ELR (cell line): ENCODE measurements around the gene MKLN1.
"Not testable (repeated sequence)": the region's sequence is repeated elsewhere in the genome, so short reads cannot be mapped to it uniquely, and the experiment has no call there.

Experiments
- DNase-seq: peaks from one replicate; pipeline ENCODE4 v3.0.0-alpha.2; 2015; ENCODE audit warnings: low read depth

The MKLN1 gene

GRCh38 chr7:131501422-131501821 lies 173.7 kb downstream of the MKLN1 start:
- DNase-seq = peak; percentile 71

DNA sequence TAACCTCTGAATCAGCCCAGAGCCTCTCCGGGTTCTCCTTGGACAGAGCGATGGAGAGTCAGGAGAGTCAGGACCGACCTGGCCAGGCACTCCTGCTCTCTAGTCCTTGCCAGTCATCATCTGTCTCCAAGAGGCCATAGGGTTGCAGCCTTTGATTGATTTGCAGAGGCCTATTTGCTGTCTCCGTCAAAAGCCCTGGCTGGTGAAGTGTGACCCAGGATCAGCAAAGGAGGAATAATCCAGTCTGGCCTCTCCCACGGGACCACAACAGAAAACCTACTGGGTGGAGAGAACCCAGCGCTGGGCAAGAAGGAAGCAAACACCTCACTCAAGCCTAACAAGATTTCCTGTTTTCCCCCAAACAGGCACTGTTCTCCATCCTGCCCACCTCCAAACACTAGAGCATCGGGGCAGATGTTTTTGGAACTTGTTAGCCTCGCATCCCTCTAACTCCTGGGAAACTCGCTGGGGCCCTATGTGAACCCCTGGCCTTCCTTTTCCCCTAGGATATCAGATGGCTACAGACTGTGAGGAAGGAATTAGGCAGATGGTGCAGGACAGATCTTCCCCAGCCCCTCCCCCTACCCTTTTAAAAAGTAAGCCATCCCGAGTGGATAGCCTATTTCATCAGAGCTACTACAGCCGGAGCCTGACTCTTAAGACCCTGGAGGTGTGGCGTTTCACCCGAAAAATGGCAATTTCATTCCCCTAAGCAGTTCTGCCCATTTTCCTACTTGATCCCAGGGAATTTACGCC lies 174.4 kb downstream of the MKLN1 start:
- DNase-seq = no peak

GRCh38 chr7:131502810-131503508 lies 175.3 kb downstream of the MKLN1 start:
- DNase-seq = peak; percentile 54

DNA sequence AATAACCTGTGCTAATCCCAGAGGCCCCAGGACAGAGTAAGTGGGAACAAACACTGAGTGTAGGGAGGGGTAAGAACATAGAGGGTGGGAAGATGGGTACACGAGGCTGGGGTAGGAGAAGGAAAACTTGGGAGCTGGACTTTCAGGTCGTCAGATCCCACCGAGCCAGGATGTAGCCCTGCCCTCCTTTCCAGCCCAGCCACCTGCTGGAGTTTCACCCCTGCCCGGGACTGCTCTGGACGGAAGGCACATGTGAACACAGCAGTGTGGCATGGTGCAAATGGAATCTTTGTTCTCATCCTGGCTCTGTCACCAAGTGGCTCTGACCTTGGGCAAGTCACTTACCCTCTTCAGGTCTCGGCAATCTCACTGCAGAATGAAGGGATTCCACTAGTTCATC lies 176.0 kb downstream of the MKLN1 start:
- no peak for DNase-seq

DNA sequence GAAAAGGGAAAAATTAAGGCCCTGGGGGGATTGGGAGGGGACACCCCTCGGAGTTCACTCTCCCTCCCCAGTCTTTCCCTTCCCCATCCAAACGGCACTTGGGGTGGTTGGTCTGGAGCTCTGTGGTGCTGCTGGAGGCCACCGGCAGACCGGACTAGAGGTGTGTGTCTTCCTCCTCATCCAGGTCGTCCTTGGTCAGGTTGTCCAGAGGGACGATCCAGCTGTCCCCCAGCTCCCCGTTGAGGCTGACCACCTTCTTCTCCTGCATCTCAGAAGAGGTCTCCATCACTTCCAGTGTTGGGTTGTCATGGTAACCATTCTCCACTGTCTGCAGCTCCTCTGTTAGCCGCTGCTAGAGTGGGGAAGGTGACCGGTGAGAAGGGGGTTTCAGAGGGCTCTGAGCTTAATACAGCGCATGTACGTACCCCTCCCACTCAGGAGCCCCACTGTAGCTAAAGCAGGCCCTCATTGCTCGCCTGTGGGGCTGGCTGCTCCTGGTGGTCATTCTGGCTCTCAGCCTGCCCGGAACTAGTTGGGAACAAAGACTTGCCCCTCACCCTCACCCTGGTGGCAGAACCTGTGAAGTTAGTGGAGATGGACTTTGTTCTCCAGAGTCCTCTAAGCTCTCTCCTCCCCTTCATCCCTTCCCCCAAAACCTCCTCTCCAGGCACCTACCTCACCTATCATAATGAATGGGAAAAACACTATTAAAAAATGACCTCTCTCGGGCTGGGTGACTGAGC lies 176.7 kb downstream of the MKLN1 start:
- DNase-seq = no peak

DNA sequence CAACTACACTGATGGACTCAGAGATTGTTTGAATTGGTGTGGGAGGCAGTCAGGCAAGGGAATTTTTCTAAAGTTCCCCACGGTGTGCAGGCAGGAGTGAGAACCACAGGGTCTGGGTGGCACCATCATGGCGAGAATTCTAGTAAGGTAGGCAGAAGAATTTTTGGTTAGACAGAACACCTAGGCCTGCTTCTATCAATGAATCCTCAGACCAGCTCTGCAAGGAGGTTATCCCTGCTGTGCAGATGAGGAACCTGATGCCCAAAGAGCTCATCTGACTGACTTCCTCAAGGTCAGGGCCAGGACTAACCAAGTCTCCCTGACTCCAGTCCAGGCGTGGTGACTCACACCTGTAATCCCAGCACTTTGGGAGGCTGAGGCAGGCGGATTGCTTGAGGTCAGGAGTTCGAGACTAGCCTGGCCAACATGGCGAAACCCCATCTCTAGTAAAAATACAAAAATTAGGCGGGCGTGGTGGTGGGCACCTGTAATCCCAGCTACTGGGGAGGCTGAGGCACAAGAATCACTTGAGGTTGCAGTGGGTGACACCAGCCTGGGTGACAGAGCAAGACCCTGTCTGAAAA lies 177.5 kb downstream of the MKLN1 start:
- peak; percentile 36 for DNase-seq

DNA sequence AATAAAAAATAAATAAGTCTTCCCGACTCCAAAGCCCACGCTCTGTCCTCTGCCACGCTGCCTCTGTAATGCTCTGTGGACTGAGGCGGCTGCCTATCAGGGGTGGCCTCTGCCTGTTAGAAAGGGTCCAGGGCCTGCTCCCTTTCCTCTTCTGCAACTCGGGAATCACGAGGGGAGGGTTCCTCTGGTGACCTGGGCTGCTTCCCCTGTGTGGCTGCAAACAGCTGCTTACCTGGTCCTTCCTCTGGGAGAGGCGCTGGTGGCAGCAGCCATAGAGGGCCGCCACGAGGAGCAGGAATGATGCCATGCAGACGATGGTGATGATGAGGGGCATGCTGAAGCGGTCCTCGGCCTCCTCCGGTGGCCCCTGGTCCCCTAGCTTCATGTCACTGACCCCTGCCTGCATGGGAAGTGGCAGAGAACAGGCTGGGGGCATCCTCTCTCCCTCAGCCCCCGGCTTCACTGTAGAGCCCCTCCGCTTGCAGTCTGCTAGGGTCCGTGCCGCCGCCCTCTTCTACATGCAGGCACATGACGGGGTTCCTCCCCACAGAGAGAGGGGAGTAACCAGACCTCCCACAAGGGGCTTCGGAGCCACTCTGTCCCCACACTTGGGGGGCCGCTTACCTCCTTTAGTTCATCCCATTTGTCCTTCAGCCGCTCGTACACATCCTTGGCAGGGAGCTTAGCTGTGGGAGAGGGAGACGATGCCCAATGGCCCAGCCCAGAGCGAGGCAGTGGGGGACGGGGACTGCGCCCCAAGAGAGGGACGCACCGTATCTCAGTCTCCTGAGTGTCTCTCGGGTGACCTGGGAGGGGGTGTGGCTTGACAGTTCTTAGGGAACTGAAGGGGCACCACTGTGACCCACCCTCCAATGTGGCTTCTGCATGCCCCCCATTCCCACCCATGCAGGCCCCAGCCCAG lies 178.2 kb downstream of the MKLN1 start:
- DNase-seq = no peak

- DNase-seq = no peak
Observed at GRCh38 chr7:131506597-131506996, 178.9 kb downstream of the MKLN1 start.

DNA sequence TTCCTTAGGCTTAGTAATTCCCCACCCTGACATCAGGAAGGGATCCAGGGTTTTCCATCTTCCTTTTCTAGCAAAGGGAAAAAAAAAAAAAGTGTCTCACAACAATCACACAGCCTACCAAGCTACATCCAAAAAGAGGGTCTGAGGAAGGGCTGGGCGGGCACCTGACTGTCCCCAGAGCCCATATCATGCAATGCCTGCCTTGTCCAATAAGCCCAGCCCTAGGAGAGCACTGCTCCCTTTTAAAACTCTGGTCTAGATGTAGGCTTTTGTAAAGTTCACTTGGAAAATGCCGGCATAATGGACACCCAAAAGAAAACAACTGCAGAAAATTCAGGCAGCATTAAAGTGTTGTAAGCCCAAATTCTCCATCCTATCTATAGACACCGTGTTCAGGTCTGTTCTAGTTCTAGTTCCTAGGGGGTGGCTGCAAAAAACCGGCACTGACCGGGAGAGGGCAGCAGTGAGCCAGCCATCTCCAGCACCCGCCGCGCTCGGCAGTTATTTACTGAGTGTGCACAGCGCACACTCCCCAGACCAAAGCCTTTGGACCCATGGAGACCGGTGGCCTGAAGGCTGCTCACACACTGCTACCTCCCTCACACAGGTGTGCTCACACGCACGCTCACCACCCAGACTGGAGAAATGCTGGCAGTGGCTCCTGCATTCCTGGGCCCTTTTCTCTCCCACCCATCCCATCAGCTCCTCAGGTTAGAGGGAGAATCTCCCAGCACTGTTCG lies 180.1 kb downstream of the MKLN1 start:
- DNase-seq = peak; percentile 74

GRCh38 chr7:131508754-131509486 lies 181.2 kb downstream of the MKLN1 start:
- DNase-seq = no peak

DNA sequence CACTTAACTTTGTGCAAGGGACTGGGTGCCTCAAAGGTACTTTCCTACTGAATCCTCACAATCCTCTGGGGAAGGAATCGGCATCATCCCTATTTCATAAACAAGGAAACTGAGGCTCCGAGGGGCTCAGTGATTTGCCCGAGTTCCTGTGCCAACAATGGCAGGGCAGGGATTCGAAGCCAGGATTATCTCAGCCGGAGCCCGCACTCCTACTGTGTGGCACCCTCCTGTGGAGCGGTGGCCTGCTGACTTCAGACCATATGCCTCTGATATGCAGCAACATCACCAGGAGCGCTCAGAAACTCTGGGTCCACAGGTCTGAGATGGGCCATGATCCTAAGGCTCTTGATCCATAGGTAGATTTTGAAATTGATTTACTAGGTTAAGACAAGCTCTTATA lies 182.1 kb downstream of the MKLN1 start:
- no peak for DNase-seq

- DNase-seq = no peak
Observed at GRCh38 chr7:131511071-131511470, 183.4 kb downstream of the MKLN1 start.

DNA sequence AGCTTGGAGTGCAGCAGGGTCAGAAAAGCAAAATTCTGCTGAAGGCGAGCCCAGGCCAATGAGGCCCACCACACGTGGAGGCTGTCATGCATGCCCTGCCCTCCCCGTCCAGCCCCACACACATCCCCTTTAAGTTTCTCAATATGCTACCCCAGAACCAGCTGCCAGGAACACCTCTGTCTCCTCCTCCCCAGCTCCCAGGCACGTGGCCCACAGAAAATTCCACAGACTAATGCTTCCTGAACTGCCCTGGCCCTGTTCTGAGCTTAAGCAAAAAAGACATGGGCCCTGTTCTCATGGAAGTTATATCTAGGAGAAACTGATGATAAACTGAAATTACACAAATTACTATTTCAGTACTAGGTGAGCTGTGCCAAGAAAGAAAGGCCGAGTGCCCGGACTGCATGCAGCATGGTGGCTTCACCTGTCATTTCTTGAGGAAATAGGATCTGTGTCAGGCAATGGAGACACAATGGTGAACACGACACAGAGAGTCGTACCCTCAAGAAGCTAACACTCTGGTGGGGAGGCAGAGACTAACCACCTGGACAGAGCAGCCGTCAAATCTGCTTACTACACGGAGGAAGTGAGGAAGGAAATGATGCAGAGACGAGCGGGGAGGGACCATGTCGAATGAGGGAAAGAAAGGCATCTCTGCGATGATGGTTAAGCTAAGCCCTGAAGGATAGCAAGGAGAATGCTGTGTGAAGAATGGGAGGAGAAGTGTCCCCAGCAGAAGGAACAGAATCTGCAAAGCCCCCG lies 184.3 kb downstream of the MKLN1 start:
- DNase-seq = no peak

DNA sequence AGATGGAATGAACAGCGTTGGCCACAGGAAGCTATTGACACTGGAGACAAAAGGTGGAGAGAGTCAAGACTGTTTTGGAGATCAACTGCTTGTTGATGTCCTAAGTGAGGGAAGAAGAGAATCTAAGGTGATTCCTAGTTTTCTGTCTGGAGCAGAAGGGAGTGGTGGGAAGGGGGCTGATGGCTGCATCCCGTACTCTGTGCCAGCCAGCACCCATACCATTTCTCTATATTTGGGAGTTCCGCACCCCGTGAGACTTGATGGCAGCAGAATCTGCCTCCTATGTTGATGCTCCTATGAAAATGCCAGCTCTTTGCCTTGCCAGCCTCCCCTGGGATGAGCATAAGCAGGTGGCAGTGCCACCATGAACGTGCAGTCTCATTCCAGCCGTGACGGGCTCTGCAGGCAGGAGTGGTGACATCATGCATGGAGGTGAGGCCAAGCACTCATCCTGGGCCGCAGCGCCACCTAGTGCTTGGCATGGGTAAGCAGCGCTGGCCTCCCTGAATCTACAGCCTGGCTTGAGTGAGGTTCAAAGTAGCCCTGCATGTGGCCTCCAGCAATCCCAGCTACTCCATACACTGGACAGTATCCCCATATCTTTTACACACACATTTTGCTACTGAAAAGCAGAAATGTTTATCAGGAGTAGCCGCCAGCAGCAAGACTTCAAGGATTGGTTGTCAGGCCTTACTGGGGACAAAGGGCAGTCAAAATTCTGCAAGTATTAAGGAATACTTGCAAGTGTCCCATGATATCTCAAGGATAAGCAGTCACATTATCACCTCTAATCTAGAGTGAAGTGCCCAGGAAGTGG lies 185.8 kb downstream of the MKLN1 start:
- DNase-seq = peak; percentile 85

DNA sequence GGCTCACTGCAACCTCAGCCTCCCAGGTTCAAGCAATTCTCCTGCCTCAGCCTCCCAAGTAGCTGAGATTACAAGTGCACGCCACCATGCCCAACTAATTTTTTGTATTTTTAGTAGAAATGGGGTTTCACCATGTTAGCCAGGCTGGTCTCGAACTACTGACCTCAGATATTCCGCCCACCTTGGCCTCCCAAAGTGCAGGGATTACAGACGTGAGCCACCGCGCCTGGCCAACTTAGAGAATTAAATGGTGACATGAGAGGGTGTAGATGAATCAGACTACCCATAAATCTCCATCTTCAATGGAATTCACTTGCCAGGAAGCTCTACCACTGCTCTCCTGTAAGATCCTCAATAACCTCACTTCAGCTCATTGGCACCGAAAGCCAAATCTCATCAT lies 187.8 kb downstream of the MKLN1 start:
- DNase-seq = not testable (repeated sequence)

GRCh38 chr7:131517218-131517923 lies 189.7 kb downstream of the MKLN1 start:
- DNase-seq = no peak

DNA sequence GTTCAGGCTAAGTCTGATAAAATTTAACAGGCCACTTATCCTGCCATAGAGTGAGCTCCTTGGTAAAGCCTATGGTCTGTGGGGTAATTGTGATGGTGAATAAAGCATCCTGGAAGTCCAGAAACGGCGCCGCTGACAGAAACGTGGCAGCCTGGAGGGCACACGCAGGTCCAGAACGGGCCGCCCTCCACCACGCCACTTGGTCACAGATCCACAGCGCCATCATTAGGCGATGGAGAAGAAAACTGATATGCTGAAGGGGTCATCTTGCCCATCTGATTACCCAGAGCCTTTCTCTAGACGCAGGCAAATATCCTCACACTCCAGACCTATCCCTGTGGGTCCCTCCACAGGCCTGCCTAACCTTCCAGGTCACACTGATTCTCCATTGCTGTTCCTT lies 190.9 kb downstream of the MKLN1 start:
- no peak for DNase-seq

- no peak for DNase-seq
Observed at GRCh38 chr7:131521651-131522163, 194.0 kb downstream of the MKLN1 start.
